ENCODE measurements around the gene SORL1. TPM values are rescaled to one million over a fixed set of nuclear protein-coding genes. Genes with fewer than 3 reads are reported as not detected.

Gene SORL1
- total RNA-seq, 2 donors from 2014 or later, result 273 to 331 TPM

DNA sequence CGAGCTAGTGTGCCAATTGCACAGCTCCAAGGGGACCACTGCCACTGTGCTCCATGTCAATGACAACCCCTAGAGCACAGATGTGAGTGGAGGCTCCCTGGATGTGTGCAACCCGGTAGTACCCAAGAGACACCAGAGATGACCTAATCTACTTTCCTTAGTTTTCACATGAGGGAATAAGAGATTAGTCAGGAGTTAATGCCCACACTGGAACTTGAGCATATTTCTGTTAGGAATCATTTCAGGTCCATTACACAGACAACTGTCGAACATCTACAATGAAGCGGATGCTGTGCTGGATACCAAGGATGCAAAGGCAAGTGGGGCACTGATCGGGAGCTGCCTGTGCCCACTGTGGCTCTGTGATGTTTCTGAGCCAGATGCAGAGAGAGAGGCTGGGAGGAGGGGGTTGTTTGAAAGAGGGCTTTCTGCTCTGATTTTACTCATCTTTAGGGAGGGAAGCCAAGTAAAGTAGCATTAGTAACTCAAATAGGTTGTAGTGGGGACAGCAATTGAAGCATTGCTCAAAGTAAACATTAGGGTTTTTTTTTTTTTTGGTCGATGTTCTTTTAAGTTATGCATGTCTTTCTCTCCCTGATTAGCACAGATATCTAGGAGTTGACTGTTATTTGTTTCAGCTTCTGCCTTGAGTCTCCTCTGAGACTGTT lies 83.1 kb downstream of the SORL1 start:
- Mint-ChIP-seq H3K36me3 (ENCODE audit: low read depth) (peaks cover 13% of the 10 kb centered on the region), H3K27me3 (no peaks in the 10 kb centered on the region)

DNA sequence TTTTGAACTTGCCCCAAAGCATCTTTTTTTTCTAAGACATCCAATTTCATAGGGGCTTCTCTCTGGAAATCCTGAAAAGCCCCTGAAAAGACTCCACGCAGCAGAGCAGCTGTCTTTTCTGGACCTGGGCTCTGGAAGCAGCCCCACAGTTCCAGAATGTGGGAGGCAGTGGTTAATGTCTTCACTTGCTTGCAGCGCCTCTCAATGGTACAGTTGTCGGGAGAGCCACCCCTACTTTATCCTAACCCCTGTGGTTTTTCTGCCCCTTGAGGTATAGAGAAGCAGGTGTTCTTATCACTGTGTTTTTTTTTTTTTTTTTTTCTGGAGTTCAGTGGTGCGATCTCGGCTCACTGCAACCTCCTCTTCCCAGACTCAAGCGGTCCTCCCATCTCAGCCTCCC lies 84.0 kb downstream of the SORL1 start:
- no peak for ATAC-seq
- no peaks in the 10 kb centered on the region for H3K9me3 ChIP-seq (ENCODE audit: control insufficient read depth, low read length, poor library complexity, severe bottlenecking)
- Mint-ChIP-seq H3K27me3 (no peaks in the 10 kb centered on the region), H3K27ac (peak overlapping the region; percentile 92), H3K4me1 (peaks cover 22% of the 10 kb centered on the region), H3K36me3 (ENCODE audit: low read depth) (peaks cover 10% of the 10 kb centered on the region), H3K4me3 (no peak overlapping the region)
- no peak for DNase-seq

More for the DNA sequence above, 83.1 kb downstream of the SORL1 start:
- no peak overlapping the region for H3K4me3 Mint-ChIP-seq
- peaks cover 22% of the 10 kb centered on the region for H3K4me1 Mint-ChIP-seq
- no peak for DNase-seq
- no peak for ATAC-seq
- peak overlapping the region; percentile 92 for H3K27ac Mint-ChIP-seq
- H3K9me3 ChIP-seq (ENCODE audit: control insufficient read depth, low read length, poor library complexity, severe bottlenecking), result no peaks in the 10 kb centered on the region

DNA sequence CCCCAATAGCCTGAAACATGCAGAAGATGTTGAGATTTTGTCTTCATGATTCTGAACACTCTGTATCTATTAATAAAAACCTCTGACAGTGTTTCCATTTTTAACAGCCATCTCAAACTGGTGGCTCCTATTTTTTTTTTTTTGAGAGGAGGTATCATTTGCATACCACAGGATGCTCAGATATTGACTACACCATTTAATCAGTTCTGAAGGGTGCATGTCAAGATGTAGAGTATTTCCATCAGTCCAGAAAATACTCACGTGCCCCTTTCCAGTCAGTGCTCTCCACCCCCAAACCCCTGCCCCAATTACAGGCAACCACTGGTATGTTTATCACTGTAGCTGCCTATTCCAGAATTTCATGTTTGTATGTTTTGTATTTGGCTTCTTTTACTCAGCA lies 85.9 kb downstream of the SORL1 start:
- Mint-ChIP-seq H3K4me3 (peak overlapping the region; percentile 19), H3K4me1 (peaks cover 19% of the 10 kb centered on the region), H3K36me3 (ENCODE audit: low read depth) (peaks cover 5% of the 10 kb centered on the region), H3K27me3 (no peaks in the 10 kb centered on the region), H3K27ac (peak overlapping the region; percentile 92)
- H3K9me3 ChIP-seq (ENCODE audit: control insufficient read depth, low read length, poor library complexity, severe bottlenecking), result no peaks in the 10 kb centered on the region
- DNase-seq (no peak), ATAC-seq (peak; percentile 35)

DNA sequence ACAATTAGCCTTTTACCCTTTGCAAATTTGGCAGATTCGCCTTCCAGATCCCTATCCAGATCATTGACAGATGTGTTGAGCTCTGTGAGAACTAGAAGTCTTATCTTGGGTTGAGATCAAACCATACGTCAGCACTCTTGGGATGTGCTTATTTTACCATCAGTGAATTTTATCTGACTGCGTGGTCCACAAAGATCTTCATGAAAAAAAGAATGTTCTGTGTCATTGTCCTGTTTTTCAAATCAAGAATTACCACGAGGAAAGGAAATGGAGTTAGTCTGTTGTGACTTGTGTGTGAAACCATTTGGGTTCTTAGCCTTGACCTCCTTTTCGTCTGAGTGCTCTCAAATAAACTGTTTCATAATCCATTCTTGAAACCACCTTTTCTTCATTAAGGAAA lies 86.9 kb downstream of the SORL1 start:
- H3K4me3 Mint-ChIP-seq, result no peak overlapping the region
- H3K36me3 Mint-ChIP-seq (ENCODE audit: low read depth), result peaks cover 5% of the 10 kb centered on the region
- H3K9me3 ChIP-seq (ENCODE audit: control insufficient read depth, low read length, poor library complexity, severe bottlenecking), result no peaks in the 10 kb centered on the region
- peaks cover 23% of the 10 kb centered on the region for H3K4me1 Mint-ChIP-seq
- H3K27me3 Mint-ChIP-seq, result no peaks in the 10 kb centered on the region
- ATAC-seq, result peak; percentile 42
- peak overlapping the region; percentile 92 for H3K27ac Mint-ChIP-seq
- DNase-seq, result no peak

DNA sequence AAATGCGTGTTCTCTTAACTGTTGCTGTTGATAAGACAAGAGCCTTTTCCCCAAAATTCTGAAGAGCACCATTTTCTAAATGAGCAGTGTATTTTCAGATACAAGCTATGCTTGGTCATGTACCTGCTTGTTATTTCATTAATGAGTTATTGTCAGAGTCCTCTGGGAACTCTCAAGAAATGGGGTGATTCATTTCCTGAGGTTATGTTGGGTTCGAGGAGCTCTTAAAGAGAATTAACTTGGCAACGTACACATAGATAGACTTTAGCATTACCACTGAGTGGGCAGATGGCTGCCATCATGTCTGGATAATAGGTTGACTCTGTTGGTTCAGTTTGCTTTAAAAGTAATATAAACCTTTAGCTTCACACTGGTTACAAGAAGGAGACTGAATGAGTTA lies 88.5 kb downstream of the SORL1 start:
- peaks cover 8% of the 10 kb centered on the region for H3K36me3 Mint-ChIP-seq (ENCODE audit: low read depth)
- H3K4me1 Mint-ChIP-seq, result peaks cover 39% of the 10 kb centered on the region
- H3K4me3 Mint-ChIP-seq, result no peak overlapping the region
- no peaks in the 10 kb centered on the region for H3K9me3 ChIP-seq (ENCODE audit: control insufficient read depth, low read length, poor library complexity, severe bottlenecking)
- peak overlapping the region; percentile 92 for H3K27ac Mint-ChIP-seq
- ATAC-seq (no peak), DNase-seq (no peak)
- H3K27me3 Mint-ChIP-seq, result no peaks in the 10 kb centered on the region

DNA sequence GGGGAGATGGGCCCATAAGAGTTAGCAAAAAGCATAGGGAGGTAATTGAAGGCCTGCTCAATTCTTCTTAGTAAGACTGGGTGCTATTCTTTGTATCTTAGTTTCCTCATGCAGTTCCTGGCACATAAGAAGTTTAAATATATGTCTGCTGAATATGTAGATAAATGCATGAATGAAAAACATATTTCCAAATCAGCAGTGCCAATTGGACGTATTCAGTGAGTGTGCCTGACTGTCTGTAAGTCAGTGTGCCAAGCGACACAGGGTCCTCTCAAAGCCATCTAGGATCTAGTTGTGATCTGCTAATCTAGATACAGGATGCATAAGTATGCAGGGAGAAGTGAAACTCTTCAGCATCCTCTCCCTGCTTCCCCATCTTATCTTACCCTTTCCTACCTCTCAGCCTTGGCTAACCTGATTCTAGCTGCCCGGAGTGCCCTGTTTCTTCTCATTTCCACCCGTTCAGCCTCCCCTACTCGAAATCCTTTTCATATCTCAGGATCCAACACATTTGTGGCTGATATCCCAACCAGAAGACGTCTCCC lies 91.8 kb downstream of the SORL1 start:
- ATAC-seq, result no peak
- Mint-ChIP-seq H3K27me3 (no peaks in the 10 kb centered on the region), H3K36me3 (ENCODE audit: low read depth) (peaks cover 10% of the 10 kb centered on the region), H3K4me1 (peaks cover 34% of the 10 kb centered on the region), H3K27ac (peak overlapping the region; percentile 91), H3K4me3 (peak overlapping the region; percentile 45)
- no peaks in the 10 kb centered on the region for H3K9me3 ChIP-seq (ENCODE audit: control insufficient read depth, low read length, poor library complexity, severe bottlenecking)
- no peak for DNase-seq

DNA sequence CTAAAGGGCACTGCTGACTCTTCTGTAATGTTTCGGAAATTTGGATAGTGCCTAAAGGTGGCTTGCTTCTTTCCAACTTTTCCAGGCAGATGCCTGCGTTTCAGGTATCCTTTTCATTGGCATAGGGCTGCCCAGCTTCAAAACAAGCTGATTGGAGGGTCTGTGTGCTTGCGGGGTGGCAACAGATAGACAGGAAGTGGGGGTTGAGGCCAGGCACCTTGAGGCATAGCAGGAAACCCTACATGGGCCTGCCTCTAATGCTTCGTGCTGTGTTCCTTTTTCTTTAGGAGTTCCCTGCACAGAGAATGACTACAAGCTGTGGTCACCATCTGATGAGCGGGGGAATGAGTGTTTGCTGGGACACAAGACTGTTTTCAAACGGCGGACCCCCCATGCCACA lies 92.8 kb downstream of the SORL1 start:
- Mint-ChIP-seq H3K4me3 (peak overlapping the region; percentile 33), H3K27me3 (no peaks in the 10 kb centered on the region), H3K36me3 (ENCODE audit: low read depth) (peaks cover 10% of the 10 kb centered on the region), H3K27ac (peak overlapping the region; percentile 91), H3K4me1 (peaks cover 34% of the 10 kb centered on the region)
- no peaks in the 10 kb centered on the region for H3K9me3 ChIP-seq (ENCODE audit: control insufficient read depth, low read length, poor library complexity, severe bottlenecking)
- ATAC-seq, result peak; percentile 61
- no peak for DNase-seq

DNA sequence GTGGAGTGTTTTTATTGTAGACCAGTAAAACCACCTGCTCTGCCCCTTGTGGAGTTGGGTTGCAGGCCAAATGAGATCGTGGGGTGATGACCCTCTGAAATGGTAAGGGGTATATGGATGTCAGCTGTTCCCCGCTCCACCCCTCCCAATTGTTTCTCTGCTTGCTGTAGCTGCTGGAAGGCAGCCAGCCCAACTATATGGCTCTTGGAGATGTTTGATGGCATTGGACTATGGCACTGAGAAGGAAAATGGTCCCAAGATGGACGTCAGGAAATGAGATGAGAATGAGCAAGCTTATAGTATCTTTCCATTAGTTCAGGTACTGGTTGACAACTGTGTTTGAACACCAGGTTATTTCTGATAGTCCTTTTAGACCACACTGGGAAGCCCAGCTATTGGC lies 95.5 kb downstream of the SORL1 start:
- Mint-ChIP-seq H3K36me3 (ENCODE audit: low read depth) (peaks cover 13% of the 10 kb centered on the region), H3K27me3 (no peaks in the 10 kb centered on the region), H3K4me3 (no peak overlapping the region), H3K4me1 (peaks cover 39% of the 10 kb centered on the region), H3K27ac (peak overlapping the region; percentile 9)
- H3K9me3 ChIP-seq (ENCODE audit: control insufficient read depth, low read length, poor library complexity, severe bottlenecking), result no peaks in the 10 kb centered on the region
- DNase-seq (no peak), ATAC-seq (no peak)

DNA sequence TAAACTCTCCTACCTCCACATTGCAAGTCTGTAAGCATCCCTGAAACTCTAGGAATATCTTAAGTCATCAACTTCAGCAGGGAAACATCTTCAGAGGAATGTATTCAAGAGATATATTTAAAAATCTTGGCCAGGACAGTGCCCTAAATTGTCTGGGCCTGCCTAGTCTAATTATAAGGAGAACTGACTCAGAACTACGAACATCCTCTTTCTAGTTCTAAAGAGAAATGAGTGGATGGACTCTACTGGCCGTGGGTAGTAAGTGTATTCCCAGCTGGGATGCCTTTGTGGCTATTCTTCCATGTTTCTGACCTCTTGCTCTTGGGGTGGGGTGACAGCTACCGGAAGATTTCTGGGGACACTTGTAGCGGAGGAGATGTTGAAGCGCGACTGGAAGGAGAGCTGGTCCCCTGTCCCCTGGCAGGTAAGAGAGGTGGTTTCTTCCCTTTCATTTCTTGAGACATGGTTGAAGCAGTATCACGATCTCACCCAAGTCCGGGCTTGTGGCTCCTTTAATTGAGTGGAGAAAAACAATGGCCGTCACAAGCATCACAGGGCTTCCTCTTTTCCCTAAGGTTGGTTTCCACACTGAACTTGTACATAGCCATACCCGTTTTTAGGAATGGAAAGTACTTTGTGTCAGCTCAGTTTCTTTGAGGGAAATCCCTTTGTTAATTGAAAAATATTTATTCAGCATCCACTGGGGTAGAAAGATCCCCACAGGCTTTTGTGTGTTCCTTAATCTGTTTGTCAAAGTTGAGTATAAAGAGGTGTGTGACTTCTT lies 98.3 kb downstream of the SORL1 start:
- DNase-seq (no peak), ATAC-seq (no peak)
- Mint-ChIP-seq H3K27ac (peak overlapping the region; percentile 79), H3K27me3 (no peaks in the 10 kb centered on the region), H3K4me1 (peaks cover 24% of the 10 kb centered on the region), H3K36me3 (ENCODE audit: low read depth) (peaks cover 13% of the 10 kb centered on the region), H3K4me3 (no peak overlapping the region)
- H3K9me3 ChIP-seq (ENCODE audit: control insufficient read depth, low read length, poor library complexity, severe bottlenecking), result no peaks in the 10 kb centered on the region

DNA sequence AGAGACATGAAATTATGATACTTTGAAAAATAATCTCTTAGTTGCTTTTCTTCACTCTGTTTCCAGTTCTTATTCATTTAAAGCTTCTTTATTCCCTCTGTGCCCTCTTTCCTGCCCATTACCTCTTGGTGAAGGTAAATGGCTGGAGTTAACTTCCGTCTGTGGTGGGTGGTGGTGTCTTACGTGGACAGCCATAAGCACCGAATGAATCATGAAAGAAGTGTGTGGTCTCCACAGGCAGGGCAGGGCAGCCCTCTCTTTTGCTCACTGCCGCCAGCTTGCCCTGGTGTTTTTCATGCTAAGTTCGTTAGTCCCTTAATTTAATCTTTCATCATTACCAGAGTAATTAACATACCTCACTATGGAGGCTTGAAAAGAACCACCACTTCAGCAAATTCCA lies 99.3 kb downstream of the SORL1 start:
- peaks cover 22% of the 10 kb centered on the region for H3K4me1 Mint-ChIP-seq
- no peak overlapping the region for H3K4me3 Mint-ChIP-seq
- peaks cover 17% of the 10 kb centered on the region for H3K36me3 Mint-ChIP-seq (ENCODE audit: low read depth)
- H3K27me3 Mint-ChIP-seq, result no peaks in the 10 kb centered on the region
- DNase-seq, result no peak
- ATAC-seq, result no peak
- H3K27ac Mint-ChIP-seq, result no peak overlapping the region
- H3K9me3 ChIP-seq (ENCODE audit: control insufficient read depth, low read length, poor library complexity, severe bottlenecking), result no peaks in the 10 kb centered on the region

DNA sequence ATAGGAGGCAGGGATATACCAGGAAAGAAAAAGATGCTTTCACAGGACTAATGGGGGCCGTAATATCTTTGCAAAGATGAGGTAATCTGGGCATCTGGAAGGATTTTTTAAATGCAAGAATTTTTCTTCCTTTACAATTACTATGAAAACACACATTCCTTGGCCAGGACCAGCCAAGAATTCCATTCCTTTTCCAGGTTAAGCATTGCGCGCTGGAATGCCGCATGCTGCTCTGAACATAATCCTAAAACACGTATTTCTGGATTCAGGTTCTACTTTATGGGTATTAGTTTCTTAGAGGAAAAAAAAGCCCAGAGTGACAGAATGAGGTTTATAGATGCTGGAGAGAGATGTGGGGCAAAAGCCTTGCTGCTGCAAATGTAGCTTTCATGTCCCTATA lies 100.0 kb downstream of the SORL1 start:
- DNase-seq (no peak), ATAC-seq (no peak)
- H3K4me1 Mint-ChIP-seq, result peaks cover 24% of the 10 kb centered on the region
- no peak overlapping the region for H3K27ac Mint-ChIP-seq
- H3K27me3 Mint-ChIP-seq, result no peaks in the 10 kb centered on the region
- H3K4me3 Mint-ChIP-seq, result no peak overlapping the region
- peaks cover 21% of the 10 kb centered on the region for H3K36me3 Mint-ChIP-seq (ENCODE audit: low read depth)
- no peaks in the 10 kb centered on the region for H3K9me3 ChIP-seq (ENCODE audit: control insufficient read depth, low read length, poor library complexity, severe bottlenecking)

DNA sequence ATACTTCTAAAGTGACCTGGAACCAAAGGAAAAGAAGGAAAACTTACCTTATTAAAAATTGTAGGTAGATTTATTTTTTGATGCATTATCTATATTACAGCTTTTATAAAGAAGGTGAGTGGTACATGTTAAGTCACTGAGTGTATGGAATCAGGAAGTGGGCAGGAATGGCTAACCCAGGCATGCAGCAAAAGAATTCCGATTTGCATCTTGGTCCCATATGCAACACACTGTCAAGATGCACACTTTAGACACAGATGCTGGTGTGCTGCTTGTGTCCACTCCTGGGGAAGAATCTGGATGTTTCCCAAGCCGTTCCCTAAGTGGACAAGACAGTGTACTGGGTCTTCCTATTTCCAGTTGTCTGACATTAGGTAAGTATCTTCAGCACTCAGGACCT lies 100.5 kb downstream of the SORL1 start:
- H3K27ac Mint-ChIP-seq, result no peak overlapping the region
- ATAC-seq, result no peak
- H3K27me3 Mint-ChIP-seq, result no peaks in the 10 kb centered on the region
- H3K4me1 Mint-ChIP-seq, result peaks cover 24% of the 10 kb centered on the region
- peaks cover 21% of the 10 kb centered on the region for H3K36me3 Mint-ChIP-seq (ENCODE audit: low read depth)
- no peak for DNase-seq
- no peak overlapping the region for H3K4me3 Mint-ChIP-seq
- H3K9me3 ChIP-seq (ENCODE audit: control insufficient read depth, low read length, poor library complexity, severe bottlenecking), result no peaks in the 10 kb centered on the region

DNA sequence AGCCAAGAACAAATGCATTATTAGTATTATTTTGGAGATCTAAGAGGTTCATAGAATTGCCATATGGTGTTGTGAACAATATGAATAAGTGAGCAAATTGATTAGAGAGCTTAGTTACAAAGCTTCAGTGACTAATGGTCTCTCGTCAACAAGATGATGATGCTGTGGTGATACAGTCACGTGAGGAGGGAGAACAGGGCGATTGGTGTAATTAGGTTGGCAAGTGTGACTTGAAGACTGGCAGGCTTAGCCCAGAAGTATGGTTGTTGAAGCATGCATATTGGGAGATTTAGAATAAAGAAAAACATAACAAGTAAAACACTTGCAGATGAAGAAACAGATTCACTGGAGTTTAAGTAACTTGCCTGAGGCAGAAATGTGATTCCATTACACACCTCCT lies 101.3 kb downstream of the SORL1 start:
- H3K4me1 Mint-ChIP-seq, result peaks cover 24% of the 10 kb centered on the region
- ATAC-seq, result no peak
- no peaks in the 10 kb centered on the region for H3K9me3 ChIP-seq (ENCODE audit: control insufficient read depth, low read length, poor library complexity, severe bottlenecking)
- H3K4me3 Mint-ChIP-seq, result no peak overlapping the region
- no peak for DNase-seq
- peaks cover 21% of the 10 kb centered on the region for H3K36me3 Mint-ChIP-seq (ENCODE audit: low read depth)
- H3K27ac Mint-ChIP-seq, result no peak overlapping the region
- no peaks in the 10 kb centered on the region for H3K27me3 Mint-ChIP-seq

Measured in T-helper 17 cell (primary cell).